HL-60/S4 treated with phorbol 12-myristate 13-acetate at 8.2 ng/mL for 4 days and 3 days (cell line): ENCODE results near the gene DAZAP2.

Experiments
- in situ Hi-C: fragments of 300-500 bp; cut with MboI; formaldehyde crosslinking; loops from 2 replicates; pipeline ENCODE4 v1.15.0; 2022; ENCODE audit warnings: low sequenced_read_pairs

DAZAP2 gene, protein sequence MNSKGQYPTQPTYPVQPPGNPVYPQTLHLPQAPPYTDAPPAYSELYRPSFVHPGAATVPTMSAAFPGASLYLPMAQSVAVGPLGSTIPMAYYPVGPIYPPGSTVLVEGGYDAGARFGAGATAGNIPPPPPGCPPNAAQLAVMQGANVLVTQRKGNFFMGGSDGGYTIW

DNA sequence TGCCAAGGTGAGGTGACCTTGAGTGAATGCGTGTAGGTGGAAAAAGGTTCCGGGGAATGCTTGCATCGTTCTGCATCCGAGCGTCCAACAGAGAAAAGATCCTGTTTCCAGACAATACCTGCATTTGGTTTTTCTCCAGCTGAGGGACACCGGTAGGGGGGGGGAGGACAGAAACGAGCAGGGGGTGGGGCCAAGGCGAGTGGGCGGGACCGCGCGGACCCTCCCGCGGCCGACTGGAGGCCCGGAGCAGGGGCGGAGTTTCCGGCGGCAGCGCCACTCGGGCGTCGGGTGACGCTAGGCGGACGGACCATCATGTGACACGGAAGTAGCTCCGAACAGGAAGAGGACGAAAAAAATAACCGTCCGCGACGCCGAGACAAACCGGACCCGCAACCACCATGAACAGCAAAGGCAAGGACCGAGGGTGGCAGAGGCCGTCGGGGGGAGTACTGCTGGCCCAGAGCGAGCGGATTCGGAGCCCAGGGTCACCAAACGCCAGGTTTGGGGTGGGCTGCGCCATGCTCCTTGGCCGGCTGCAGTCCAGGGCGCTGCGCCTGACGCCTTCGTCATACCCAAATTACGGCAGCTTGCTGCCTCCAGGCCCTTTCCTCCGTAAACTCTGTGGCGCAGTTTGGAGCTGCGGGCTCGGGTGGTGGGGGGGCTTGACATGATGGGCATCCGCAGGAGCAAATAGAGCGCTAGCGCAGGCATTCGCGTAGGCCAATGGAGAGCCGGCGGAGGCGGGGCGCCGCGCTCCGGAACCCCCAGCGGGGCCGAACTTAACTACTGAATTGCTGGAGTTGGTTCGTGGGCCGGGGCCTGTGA is at the start of gene DAZAP2:
TSS of gene DAZAP2 (plus strand) at position 317 of the 825 bp plus-strand sequence. CDS start at position 399, 82 bp downstream.
- in situ Hi-C loops = no loop called here

- in situ Hi-C loops = no loop called here
Measured at GRCh38 chr12:51189790-51190355, 48.8 kb upstream of the DAZAP2 start.

DNA sequence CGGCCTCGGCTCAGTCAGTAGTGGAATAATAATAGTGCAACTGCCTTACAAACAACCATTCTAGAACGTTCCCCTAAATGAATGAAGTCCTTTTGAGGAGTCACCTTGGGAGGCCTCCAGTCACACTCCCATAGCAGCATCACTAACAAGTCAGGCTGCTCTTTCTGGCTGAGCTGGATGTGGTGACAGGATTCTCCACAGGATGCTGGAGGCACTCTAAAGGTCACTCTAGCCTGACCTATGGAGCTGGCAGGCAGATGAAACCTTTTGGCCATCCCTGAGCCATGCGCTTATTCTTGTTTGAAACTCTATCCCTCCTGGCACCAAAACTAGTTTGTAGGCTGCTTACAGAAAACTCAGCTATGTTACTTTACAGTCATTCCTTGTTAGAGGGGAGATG is 47.8 kb upstream of the DAZAP2 start:
- in situ Hi-C loops = no loop called here

DNA sequence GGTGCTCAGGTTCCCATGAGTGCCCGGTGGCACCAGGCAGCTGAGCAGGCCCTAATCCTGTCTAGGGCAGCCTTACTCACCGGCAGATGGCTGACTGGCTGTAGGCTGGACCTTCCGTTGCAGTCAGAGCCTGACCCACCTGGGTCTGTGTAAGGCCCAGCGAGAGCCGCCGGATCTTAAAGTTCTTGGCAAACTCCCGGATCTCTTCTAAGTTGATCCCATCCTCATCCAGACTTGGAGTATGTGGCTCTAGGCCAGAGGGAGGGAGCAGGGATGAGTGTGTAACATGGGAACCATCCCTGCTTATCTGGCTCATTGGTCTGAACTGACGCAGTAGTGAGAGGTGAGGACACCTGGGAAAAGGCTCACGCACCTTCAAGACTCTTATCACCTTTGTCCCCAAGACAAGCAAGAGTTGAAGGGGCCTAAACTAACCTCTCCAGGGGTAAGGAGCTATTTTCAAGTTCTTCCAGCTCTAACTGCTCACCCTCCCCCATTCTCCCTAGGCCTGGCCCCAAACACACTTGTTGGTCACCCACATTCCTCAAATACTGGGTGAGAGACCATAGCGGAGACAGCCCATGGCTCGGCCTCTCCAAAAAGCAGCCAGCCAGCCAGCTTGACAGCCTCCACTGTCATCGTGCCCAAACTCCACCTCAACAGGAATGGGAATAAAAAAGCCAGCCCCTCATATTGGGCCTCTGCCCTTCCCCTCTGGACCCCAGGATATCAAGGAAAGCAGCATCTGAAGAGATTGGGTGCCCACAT is 46.9 kb upstream of the DAZAP2 start:
- in situ Hi-C loops = no loop called here

DNA sequence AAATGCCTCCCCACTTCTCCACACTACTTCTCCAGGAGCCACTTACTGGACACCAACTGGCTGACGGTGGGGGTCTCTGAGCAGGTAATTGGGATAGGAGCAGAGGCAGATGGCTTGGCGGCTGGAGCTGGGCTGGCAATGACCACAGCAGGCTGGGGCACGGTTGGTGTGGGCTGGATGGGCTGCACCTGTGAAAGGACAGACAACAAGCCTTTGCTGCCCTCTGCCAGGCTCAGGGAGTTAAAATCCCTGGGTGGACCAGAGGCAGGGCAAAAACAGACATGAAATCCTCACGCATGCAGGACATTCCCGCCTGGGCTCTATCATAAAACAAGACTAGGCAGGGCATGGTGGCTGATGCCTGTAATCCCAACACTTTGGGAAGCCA is 46.3 kb upstream of the DAZAP2 start:
- in situ Hi-C loops = no loop called here

DNA sequence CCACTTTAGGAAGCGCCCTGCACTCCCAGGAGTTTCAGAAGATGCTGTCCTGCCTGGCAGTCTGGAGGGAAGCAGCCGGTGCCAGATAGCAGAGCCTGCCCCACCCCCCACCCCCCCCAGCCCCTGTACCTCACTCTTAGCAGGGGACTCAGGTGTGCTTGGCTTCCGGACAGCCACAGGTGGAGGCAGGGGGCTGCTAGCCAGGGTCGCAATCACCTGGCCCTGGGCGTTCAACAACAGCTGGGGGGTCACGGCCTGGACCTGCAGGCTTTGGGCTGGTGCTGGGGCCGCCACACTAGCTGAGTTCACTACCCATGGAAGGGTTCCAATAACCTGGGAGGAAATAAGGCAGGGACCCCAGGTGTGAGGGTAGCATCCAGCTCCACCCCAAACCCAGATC is 42.8 kb upstream of the DAZAP2 start:
- in situ Hi-C loops = no loop called here

- in situ Hi-C loops = no loop called here
Measured at GRCh38 chr12:51196547-51196946, 42.1 kb upstream of the DAZAP2 start.

DNA sequence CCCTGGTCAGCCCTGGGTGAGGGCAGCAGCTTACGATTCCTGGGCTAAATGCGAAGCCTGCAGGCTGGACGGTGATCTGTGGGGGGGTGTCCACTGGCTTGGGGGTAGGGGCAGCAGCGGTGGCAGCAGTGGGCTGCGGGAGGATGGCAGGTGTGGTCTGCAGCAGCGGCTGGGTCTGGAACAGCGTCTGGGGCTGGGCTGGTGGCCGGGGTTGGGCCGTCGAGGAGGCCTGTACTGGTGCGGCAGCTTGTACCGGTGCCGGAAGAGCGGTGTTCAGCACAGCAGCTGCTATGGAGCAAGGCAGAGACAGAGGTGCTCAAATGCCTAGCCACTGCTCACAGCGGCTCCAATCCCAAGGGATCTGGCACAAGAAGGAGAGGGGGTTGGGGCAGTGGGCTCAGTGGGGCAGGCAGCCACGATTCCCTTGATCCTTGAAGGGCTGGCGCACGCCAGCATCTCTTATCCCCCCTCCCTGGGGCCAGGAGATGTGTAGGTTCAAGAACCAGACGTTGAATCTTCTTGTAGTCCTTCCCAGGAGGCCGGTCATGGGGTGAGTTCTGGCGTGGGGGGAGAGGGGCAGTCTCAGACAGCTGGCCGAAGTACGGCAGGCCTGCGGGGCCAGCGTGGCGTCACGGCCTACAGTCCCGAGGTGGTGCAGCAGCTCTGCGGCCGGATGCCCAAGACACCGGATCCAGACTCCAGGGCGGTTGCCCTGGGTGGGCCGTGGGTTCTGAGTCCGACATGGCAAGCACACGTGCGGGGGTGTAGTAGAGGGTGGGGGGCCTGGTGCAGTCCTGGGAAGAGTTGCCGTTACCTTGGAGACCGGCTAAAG is 40.7 kb upstream of the DAZAP2 start:
- in situ Hi-C loops = no loop called here

GRCh38 chr12:51198568-51199365 is 39.9 kb upstream of the DAZAP2 start:
- in situ Hi-C loops = no loop called here

DNA sequence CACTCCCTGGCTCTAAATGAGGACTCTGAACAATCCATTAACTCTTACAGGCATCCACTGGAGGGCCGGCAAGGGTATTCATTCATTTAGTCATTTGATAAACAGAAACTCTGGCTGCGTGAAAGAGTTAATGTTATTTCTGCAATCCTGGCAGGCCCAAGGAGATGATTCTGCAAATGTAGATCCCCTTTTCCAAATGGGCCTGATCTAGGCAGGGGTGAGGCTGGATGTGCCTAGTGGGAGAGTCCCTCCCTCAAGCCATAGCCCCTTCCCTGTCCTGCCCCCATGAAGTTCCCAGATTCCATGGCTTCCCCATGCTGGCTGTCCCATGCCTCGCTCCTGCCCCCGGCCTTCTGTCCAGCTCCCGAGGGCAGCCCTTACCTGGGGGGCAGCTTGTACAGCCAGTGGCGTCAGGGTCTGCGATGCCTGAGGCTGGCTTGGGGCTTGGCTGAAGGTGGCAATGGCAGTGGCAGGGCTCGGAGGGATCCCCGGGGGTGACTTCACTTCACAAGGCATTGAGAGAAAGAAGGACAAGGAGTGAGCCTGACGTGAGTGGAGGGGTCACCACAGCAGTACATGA is 39.2 kb upstream of the DAZAP2 start:
- in situ Hi-C loops = no loop called here

- in situ Hi-C loops = no loop called here
Measured at GRCh38 chr12:51200156-51200555, 38.5 kb upstream of the DAZAP2 start.

- in situ Hi-C loops = no loop called here
Measured at GRCh38 chr12:51200806-51201205, 37.8 kb upstream of the DAZAP2 start.

DNA sequence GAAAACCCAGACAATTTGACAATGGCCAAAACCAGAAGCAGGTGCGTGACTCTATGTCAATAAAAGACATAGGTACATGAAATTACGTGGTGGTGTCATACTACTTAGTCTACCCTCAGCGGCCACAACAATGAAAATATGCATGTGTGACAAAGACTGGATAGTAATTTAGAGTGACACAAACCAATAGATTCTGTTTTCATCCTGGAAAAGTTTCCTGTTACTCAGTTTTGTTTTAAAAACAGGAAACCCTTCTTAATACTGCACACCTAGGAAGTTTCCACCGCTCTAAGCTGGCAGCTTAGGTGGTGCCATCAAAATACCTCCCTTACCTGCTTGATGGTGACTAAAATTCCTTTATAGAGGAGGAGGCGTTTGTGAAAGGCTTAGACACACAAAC is 35.9 kb upstream of the DAZAP2 start:
- in situ Hi-C loops = no loop called here

- in situ Hi-C loops = no loop called here
Measured at GRCh38 chr12:51205350-51205749, 33.3 kb upstream of the DAZAP2 start.

- in situ Hi-C loops = no loop called here
Measured at GRCh38 chr12:51208016-51208660, 30.5 kb upstream of the DAZAP2 start.

DNA sequence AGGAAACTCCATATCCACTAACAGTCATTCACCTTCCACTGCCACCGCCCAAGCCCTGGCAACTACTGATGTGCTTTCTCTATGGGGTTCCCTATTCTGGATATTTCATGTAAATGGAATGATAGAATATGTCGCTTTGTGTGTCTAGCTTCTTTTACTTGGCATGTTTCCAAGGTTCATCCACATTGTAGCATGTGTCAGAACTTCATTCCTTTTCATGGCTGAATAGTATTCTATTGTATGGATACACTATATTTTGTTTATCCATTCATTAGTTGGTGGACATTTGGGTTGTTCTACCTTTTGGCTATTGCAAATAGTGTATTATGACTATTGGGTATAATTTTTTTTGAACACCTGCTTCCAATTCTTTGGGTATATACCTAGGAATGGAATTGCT is 29.4 kb upstream of the DAZAP2 start:
- in situ Hi-C loops = no loop called here

DNA sequence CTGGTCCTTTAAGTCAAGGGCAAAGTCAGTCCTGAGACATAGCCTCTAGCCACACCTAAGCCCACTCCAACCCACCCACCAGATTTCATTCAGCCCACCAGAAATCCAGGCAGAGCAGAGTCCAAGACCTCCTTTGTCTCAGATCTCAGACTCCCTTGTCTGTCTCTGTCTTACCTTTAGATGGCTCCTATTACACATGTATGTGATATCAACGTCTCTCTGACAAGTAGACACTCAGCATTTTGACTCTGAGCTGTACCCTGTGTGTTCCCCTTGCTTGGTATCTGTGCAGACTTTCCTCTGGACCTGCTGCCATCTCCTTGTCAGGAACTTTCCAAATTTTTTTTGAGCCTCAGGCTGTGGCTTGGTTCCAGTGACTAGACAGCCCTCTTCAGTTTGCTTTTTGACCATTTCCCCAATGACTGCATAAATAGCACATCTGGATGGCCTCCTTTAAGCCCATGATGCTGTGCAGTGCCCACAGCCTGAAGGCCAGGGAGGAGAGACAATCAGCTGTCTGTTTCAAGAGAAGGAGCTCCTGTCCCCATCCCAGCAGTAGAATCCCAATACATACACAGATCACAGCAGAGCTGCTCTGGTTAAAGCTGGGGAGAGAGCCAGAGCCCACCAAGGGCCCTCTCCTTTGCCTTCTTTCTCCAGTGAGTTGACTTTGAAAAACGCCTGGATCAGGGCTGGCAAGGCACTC is 27.8 kb upstream of the DAZAP2 start:
- in situ Hi-C loops = no loop called here

DNA sequence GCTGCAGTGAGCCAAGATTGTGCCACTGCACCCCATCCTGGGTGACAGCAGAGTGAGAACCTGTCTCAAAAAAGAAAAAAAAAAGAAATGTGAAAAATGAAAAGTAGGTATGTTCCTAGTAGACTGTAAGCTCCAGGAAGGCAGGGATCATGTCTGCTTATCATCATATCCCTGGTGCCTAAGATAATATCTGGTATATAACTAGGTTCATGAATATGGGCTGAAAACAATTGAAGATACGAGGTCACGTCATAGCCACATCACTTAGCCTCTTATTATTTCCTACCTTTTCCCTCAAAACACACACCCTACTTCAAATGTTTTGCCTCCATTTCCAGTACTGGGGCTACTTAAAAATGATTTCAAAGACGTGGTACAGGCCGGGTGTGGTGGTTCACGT is 23.7 kb upstream of the DAZAP2 start:
- in situ Hi-C loops = no loop called here
